H1 (cell line): ENCODE measurements around the gene GNRHR.

ENCODE experiments used
- CTCF ChIP-seq, 3 experiments: IDR thresholded peaks; 1 replicate in 2 of 3; 2 replicates in 1 of 3; pipeline versions ENCODE4 v1.5.1 to v1.6.1; 2011; ENCODE audit warnings: low read length in 3 of 3, mild to moderate bottlenecking in 3 of 3, inconsistent platforms in 2 of 3, low read depth in 1 of 3, moderate library complexity in 1 of 3; ENCODE audit not compliant: insufficient read depth in 1 of 3; ENCODE audit errors: control extremely low read depth in 1 of 3
- POLR2AphosphoS5 ChIP-seq: IDR thresholded peaks from 2 replicates; pipeline ENCODE4 v1.6.1; 2011; ENCODE audit warnings: low read depth, low read length
- RFX5 ChIP-seq: IDR thresholded peaks from 2 replicates; pipeline ENCODE4 v1.6.1; 2011; ENCODE audit warnings: low read depth, low read length, improper control_type of control experiment, borderline replicate concordance
- ZNF274 ChIP-seq: IDR thresholded peaks from 2 replicates; pipeline ENCODE4 v1.7.0; 2012; ENCODE audit warnings: low read length, borderline replicate concordance; ENCODE audit errors: extremely low read depth

- no peak for TF ChIP-seq CTCF (IDR thresholded peaks at IDR 0.05; ENCODE audit: control extremely low read depth in 1 of 3, insufficient read depth in 1 of 3, low read depth in 1 of 3, low read length in 3 of 3)
- TF ChIP-seq POLR2AphosphoS5: no peak
- no peak for TF ChIP-seq ZNF274
- no peak for TF ChIP-seq RFX5
Observed at GRCh38 chr4:67694662-67695061, 59.5 kb downstream of the GNRHR start.
